Stimulated activated CD4-positive, alpha-beta T cell treated with anti-CD3 and anti-CD28 coated beads, TNF-alpha, amount 100 ng/mL, for 1 hour (primary cell): ENCODE results near the gene HCN1.
"Not testable (repeated sequence)": the region's sequence is repeated elsewhere in the genome, so short reads cannot be mapped to it uniquely, and the experiment has no call there.

ENCODE experiments used
- DNase-seq, 3 donors: peaks; one replicate each; pipeline ENCODE4 v3.0.0-alpha.2; 2020; ENCODE audit warnings: low read depth in 3 of 3, low spot score in 1 of 3

Gene HCN1

GRCh38 chr5:45312627-45313026, 383.6 kb downstream of the HCN1 start:
- DNase-seq, result not testable (repeated sequence)

- no peak for DNase-seq
Observed at GRCh38 chr5:45295231-45295630, 400.9 kb downstream of the HCN1 start.

- DNase-seq, result no peak
Observed at GRCh38 chr5:45288746-45289145, 407.4 kb downstream of the HCN1 start.

GRCh38 chr5:45284436-45284835, 411.7 kb downstream of the HCN1 start:
- DNase-seq, result no peak

GRCh38 chr5:45281081-45281480, 415.1 kb downstream of the HCN1 start:
- no peak for DNase-seq

GRCh38 chr5:45279109-45279508, 417.1 kb downstream of the HCN1 start:
- no peak for DNase-seq

GRCh38 chr5:45277860-45278259, 418.3 kb downstream of the HCN1 start:
- no peak for DNase-seq

- DNase-seq, result no peak
Observed at GRCh38 chr5:45274241-45274640, 421.9 kb downstream of the HCN1 start.

- DNase-seq, result no peak
Observed at GRCh38 chr5:45271626-45272025, 424.6 kb downstream of the HCN1 start.

GRCh38 chr5:45264447-45264846, 431.7 kb downstream of the HCN1 start:
- no peak for DNase-seq

- DNase-seq, result no peak
Observed at GRCh38 chr5:45262061-45262590, 434.1 kb downstream of the HCN1 start.

GRCh38 chr5:45261125-45261524, 435.1 kb downstream of the HCN1 start:
- DNase-seq, result no peak

GRCh38 chr5:45260292-45260691, 435.9 kb downstream of the HCN1 start:
- DNase-seq, result no peak

GRCh38 chr5:45252978-45253377, 443.2 kb downstream of the HCN1 start:
- no peak for DNase-seq

- no peak for DNase-seq
Observed at GRCh38 chr5:45252541-45252940, 443.6 kb downstream of the HCN1 start.

GRCh38 chr5:45225571-45226031, 470.6 kb downstream of the HCN1 start:
- DNase-seq, result no peak

- DNase-seq, result no peak
Observed at GRCh38 chr5:45205403-45205961, 490.7 kb downstream of the HCN1 start.
